HS-5 (cell line): Measurements from ENCODE around the gene KCNQ5.

Experiments
- DNase-seq: peaks from one replicate; pipeline ENCODE4 v3.0.0-alpha.2; 2012; ENCODE audit warnings: low read depth

KCNQ5 gene

DNA sequence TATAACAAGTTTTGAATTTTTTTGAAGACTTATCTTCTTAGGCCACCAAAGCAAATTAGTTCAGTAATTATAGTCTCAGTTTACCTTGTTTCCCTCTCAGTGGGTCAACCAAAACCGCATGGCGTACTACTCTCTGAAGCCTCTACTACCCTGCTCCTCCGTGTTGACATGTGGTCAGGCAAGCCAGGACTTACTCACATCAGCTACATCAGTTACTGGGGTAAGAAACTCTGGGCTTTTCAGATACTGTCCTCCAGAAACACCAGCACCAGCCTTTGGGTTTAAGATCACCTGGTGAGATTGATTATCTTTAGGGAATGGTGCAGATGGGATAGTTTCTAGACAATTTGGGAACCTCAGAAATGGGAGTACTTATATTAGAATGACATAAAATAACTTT is 55.1 kb downstream of the KCNQ5 start:
- DNase-seq = no peak

DNA sequence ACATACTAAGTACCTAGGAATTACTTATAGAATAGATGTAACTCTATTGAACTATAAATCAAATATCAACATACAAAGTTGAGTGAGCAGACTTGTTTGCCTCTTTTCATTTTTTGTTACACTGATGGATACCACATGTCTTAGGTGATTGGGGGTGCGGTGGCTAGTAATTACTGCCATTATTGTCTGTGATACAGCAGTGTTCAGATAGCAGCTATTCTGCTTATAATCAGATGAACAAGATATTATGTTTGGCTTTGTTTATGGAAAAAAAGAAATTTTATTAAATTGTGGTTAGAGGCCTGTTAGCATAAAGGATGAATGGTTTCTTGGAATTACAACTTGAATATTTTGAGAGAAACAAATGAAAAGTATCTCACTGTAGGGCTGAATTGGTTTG is 55.9 kb downstream of the KCNQ5 start:
- DNase-seq = no peak

DNA sequence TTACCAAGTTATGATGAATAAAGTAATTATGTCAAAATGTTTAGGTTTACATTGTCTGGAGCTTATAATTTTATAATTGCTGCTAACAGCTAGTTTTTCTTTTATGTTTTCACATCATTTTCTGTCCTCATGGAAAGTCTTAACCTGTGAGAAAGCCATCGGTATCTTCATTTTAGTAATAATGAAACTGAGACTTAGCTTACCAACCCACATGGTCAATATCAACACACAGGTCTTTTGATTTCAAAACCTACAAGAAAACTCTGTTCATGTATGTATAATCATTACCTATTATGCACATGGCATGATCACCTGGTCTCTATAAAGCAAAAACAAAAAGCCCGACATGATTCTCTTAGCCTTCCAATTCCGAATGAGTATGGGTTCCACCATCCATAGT is 61.9 kb downstream of the KCNQ5 start:
- DNase-seq = no peak

DNA sequence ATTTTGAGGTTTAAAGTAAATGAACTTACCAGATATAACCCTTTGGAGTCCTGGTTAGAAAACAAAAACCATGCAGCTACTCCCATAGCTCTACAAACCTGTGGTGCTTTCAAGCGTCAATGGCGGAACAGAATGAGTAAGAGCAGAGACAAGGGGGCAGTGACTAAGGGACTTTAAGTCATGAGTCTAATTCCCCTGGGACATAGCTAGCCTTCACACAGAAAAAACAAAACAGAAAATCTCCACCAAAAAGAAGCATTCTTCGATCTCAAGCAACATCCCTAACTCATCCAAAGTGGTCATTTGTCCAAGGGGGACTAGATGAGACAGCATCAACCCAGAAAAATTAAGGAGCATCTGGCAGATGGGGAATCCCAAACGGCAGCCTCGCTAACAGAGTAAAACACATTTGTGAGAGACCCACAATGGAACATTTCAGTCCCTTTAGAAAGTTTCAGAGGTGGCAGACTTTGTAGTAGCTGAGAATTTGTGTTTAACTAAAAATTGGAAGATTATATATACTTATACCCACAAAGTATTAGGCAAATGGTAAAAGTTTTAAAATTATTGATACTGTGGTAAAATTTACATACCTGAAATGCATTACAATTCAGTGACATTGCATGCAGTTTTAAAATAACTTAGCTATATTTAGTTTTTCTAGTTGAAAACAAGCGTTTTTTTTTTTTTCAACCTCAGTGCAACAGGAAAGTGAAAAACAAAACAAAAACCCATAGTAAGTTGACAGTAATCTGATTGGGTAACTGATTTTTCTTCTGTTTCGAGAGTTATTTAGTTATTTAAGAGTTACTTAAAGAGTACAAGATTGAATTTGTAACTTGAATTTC is 67.5 kb downstream of the KCNQ5 start:
- no peak for DNase-seq

DNA sequence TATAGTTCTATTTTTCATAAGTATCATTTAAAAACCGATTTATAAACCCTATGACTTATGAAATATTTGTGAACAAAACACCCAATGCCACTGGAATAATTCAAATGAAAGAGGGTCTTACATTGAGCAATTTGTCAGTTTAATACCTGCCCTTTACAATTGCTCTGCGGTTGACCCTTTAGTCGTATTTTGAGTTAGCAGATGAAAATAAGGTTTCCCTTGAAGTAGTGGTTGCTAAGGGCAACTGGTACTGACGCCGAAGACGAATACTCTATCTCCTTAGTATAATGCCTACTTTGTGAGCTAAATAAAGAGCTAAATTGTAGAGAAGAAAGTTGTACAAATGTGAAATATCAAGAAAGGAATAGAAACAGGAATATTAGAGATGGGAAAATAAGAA is 69.4 kb downstream of the KCNQ5 start:
- DNase-seq = no peak

DNA sequence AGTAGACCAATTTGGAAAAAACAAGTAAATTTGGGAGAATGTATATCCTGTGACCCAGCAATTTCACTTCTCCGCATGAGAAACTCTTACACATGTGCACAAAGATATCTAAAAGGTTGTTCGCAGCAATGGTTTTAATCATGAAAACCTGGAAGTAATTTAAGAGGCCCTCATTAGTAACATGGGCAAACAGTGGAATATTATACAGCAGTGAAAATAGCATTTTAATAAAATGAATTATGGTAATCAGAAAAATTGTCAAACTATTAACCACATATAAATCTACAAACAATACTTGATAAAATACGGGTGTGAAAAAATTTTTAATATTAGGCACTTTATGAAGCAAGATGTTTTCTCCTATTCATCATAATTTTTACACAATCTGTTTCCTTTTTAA is 74.2 kb downstream of the KCNQ5 start:
- no peak for DNase-seq

DNA sequence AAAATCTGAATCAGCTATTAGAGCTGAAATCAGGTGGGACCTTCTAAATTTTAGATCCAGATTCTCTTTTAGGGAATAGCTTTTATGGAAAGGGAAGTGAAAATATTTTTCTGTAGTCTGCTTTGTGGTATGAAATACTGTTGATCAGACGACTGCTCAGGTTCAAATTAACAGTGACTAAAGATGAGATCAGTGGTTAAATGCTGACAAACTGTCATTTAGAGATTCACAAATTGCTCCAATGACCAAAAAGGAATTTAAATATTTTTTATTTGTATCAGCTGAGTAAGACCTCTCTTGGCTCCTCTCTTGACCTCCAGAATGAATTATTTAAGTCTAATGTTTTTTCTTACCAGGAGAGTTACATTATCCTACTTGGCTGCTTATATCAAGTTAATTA is 77.3 kb downstream of the KCNQ5 start:
- no peak for DNase-seq

DNA sequence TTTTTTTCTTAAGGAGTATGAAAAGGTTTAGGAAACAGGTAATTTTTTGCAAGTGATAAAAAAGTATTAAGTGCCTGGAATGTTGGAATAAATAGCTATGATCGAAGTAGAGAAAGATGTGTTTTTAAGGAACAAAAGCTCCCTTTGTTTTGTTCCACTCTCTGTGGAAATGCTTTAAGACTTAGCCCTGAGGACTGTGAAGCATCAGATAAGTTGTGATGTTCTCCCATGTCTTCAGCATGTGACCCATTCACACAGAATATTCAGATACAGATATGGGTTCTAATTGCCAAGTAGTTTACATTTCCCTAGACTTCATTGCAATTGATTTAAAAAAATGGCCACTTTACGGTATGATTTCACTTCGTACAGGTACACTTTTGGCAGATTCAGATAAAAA is 80.6 kb downstream of the KCNQ5 start:
- no peak for DNase-seq

DNA sequence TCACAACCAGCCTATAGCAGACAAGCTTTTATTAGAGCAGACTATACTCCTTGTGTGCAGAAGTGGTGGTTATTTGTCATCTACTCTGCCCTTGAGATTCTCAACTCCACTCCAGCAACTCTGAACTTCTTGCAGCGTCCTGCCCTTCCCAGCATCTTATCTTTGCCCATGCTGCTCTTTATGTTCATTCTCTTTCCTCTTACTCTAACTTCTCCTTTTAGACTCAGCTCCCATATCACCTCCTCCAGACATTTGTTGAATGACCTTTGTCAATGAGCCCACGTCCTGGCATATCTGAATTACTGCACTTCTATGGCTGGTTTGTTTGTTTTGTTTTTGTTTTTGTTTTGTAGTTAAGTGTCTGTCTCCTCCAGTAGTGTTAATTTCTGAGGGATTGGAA is 81.2 kb downstream of the KCNQ5 start:
- DNase-seq = no peak

DNA sequence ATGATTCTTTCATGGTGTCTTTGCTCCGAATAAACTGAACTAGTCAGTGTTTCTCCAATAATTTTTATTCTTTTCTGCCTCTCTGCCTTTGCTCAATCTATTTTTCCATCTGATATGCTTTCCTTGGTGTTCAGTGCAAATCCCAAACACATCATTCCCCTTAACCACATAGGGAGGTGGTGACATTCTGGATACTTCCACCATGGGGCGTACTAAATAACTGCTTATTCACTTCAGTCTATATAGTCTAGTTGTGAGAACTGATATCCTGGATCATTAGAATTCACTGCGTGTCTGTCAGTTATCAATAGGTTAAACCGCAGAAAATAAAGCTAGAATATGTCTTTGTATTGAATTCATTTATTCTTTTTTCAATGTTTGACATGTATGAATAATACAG is 83.1 kb downstream of the KCNQ5 start:
- DNase-seq = no peak

DNA sequence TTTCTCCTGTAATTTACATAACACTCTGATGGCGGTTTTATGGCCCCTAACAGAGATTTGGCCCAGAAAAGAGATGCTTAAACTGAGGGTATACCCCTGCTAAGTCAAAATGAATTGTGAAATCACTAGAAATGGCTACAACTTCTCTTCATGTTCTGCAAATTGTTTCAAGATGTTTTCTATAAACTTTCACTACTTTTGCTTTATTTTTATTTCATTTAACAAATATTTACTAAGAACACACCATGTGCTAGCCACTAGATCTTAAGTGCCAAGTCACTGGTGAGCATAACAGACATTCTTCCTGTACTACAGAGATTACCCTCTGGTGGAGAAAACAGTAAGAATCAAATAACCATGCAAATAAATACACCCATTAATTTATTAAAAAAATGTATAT is 87.6 kb downstream of the KCNQ5 start:
- DNase-seq = no peak

DNA sequence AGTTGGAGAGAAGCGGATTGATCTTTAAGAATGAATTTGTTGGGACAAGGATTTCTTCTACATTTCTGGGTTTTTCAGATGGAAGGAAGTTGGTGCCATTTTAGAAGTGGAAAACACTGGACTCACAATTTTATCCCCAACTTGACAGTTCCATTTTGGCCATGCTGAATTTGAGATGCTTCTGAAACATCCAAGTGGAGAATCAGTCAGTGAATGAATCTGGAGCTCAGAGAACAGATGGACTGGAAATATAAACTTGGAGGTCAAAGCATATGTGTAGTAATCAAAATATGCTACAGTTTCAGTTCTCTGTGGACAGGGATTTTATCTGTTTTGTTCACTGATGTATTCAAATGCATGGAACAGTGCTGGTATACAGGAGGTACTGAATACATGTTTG is 89.9 kb downstream of the KCNQ5 start:
- no peak for DNase-seq

DNA sequence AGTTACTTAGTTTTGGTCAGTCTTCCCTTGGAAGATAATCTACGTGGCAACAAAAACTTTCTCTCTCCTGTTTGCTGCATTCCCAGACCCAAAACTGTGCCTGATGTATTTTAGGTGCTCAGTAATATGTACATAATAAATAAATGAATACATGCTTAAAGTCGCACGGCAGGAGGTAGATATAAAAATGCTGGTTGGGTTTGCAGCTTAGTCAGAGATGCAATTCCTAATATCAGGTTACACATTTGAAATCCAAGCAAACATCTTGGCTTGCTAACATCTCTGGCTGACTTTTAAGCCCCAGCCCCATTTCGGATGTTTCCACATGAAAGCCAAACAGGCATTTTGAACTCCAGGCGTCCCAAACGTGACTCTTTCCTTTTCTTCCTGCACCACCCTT is 91.0 kb downstream of the KCNQ5 start:
- DNase-seq = no peak

DNA sequence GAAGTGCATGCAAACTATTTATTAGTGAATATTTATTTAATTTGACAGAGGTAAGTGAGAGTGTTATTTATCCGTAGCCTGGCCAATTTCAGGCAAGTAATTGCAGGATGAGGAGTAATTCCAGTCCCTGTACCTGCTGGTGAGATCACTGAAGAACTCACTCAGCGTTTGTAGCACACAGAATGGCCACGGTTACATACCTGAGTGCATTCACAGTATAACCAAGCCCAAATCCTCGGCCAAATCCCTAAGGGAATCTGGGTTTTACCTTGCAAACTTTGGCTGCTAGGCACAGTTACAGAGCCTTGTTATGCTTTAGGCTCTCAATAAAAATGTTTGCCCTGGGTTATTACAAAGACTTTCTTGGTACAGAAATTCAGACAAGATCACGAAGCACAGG is 93.3 kb downstream of the KCNQ5 start:
- no peak for DNase-seq

DNA sequence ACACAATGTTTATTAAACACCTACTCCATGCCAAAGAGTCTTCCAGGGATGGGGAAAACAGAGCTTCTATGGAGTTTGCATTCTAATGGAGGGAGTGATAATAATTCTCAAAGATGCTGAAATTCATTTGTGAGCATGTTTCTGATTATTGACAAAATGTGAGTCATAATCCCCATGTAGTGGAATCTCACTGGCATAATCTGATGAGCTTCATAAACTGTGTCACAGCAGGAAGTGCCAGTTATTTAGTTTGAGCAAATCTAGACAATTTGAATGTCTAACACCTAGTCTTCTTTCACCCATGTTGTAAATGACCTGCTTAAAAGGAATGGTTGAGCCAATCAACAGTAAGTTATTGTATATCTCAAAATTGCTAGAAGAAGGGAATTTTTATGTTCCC is 95.1 kb downstream of the KCNQ5 start:
- DNase-seq = peak; percentile 26

DNA sequence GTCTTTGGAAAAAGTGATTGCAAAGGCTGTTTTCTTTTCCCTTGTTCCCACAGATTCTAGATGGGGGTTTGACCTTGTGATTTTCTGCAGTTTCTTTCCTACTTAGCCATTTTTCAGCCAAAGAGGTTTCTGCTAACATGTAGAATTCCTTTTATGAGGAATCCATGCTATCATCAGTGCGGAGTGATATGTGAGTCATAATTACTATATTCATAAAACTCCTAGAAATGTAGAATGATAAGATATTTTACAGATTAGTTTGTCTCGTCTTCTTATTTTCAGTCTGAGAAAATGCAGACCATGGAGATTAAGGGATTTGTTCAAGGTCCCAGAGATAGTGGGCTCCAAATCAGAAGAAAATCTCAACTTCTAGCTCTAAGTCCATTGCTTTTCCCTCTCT is 98.6 kb downstream of the KCNQ5 start:
- no peak for DNase-seq

DNA sequence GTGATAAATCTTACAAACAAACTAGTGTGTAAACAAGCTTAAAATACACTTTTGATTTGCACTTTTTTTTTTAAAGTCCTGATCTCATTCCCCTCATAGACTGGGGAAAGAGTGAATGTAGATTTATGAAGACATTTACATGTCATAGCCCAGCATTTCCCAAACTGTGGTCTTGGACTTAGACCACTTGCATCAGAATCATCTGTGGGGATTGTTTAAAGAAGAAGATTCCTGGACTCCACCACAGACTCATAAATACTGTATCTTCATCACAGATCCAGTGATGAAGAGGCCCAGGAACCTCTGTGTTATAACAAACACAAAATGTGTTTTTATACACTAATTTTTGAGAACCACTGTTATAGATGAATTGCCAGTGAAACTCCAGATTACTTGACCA is 99.5 kb downstream of the KCNQ5 start:
- DNase-seq = no peak

DNA sequence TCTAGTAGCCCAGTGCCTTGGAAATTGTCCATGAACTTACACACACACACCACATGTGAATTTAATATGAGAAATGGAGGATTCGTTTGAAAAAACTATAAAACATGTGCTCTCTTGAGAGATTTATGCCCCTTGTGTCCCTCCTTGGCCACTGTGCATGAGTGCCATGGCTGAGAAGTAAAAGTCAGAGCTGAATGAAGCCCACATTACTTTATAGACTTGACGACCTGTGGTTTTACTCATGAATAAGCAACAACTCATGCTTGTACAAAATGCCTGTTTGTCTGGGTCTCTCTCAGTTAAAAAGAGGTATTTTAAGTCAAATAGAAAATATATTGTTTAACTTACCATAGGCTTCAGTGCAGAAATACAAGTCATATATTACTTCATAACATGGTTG is 102.7 kb downstream of the KCNQ5 start:
- DNase-seq = no peak

DNA sequence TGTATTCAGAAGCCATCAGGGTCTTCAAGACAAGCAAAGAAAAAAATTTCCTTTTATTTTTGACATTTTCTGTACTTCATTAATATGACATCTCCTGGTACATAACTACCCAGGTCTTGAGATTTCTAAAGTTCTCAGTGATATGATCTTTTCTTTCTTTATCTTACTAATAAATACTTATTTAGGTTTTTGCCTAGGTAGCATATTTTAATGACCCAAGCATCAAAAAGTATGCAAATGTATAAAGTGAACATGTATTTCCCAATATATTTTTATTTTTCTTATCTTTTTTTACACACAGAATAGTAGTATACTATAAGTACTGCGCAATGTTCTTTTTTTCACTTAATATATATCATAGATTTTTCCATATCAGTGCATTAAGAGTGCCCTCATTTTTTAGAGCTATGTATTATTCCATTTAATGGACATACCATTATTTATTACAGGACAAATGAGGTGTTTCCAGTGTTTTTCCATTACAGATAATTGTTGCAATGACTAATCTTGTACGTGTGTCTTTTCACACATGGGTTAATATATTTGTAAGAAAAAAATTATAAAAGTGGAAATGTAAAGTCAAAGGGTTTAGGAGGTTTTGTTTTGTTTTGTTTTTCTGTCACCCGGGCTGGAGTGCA is 107.0 kb downstream of the KCNQ5 start:
- no peak for DNase-seq

DNA sequence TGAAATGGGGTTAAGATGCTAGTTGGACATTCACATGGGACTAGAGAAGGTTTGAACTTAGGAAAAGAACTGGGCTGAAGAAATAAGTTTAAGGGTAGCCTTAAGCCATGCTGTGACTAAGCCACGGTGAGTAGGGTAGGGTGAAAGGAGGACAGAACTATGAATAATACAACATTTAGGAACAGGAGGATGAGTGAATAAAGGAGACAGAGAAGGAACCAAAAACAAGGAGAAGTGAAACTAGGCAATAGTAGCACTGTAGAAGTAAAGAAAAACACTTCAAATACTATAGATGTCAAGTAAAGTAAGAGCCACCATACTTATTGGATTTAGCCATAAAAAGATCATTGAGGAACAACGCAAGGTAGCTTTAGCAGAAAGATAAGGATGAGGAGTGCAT is 111.2 kb downstream of the KCNQ5 start:
- no peak for DNase-seq

DNA sequence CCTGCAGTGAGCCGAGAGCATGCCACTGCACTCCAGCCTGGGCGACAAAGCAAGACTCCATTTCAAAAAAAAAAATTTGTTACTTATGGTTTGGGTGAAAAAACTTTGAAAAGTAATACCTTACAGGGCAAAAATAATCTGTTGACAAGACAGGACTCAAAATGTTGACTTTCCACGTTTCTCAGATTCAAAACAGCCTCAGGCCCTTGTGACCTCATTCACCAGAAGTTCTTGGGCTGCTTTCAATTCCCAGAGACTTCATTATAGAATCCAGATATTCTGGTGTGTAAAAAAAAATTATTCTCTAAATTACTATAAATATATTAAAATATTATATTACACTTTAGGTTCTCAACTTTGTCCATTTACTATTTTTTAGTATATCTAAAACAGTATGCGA is 116.2 kb downstream of the KCNQ5 start:
- no peak for DNase-seq

DNA sequence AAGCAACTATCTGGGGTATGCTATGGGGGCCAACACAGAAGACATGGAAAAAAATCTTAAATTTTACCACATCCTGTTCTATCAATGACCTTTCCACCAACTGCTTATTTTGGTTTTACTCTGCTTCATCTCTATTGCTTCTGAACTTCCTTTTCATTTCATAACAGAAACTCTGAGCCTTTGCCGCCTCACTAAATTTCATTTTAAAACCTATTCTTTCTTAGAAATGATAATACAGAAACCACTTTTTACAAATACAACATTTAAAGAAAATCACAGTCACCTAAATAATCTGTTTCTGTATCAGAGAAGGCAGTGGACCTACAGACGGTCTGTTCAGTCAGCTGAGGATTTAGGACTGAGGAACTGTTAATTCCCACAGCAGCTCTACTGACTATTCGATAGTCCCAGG is 117.5 kb downstream of the KCNQ5 start:
- DNase-seq = no peak

DNA sequence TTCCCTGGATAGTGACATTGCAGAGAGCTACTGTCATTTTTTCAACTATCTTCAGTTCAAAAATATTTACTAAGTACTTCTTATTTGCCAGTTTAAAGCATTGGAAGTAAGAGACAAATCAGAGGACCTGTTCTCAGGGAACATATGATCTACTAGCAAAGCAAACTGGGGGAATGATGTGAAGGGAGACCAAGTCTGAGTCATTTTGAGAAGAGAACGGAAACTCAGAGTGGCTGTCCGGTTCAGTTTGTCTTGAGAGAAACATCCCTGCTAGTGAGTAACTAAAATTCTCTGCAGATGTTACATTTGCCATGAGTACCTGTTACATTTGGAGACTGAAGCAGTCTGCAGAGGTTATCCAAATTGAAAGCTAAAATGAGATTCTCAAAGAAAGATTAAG is 118.3 kb downstream of the KCNQ5 start:
- no peak for DNase-seq

DNA sequence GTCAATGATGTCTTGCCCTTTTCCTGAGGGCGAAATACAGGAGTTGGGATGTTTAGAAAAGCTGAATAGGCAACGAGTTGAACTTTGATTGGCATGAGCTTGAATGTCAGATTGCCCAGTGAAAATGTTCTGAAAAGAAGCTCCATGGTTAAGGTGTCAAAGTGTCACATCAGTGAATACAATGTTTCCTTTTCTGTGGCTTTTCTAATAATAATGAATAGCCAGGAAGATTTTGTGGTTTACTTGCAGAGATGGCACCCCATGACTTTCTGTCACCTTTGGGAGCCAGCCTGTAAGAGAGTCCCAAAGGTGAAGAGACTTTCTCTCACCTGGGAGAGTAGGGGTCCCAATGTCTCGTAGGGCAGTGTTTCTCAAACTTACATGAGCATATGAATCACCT is 119.2 kb downstream of the KCNQ5 start:
- DNase-seq = no peak
